ENCODE data around the gene HOXA13.

The HOXA13 gene

GRCh38 chr7:27237735-27238334 is 37.9 kb upstream of the HOXA13 start:
- in situ Hi-C loops (cut with HindIII; ENCODE audit: low sequenced_read_pairs): no loop called here

GRCh38 chr7:27235387-27236311 is 35.8 kb upstream of the HOXA13 start:
- in situ Hi-C loops (cut with HindIII; ENCODE audit: low sequenced_read_pairs): no loop called here

- in situ Hi-C loops (cut with HindIII; ENCODE audit: low sequenced_read_pairs): no loop called here
These were observed 29.6 kb upstream of the HOXA13 start for GRCh38 chr7:27229448-27229847.

GRCh38 chr7:27224983-27225934 is 25.4 kb upstream of the HOXA13 start:
- in situ Hi-C loops (cut with HindIII; ENCODE audit: low sequenced_read_pairs): loop anchor here (25.0 kb wide), 3 partner anchors 312 to 787 kb away; no protein-coding TSS in a partner anchor

- in situ Hi-C loops (cut with HindIII; ENCODE audit: low sequenced_read_pairs): loop anchor here (25.0 kb wide), 3 partner anchors 313 to 788 kb away; no protein-coding TSS in a partner anchor
These were observed 24.2 kb upstream of the HOXA13 start for GRCh38 chr7:27223941-27224575.

GRCh38 chr7:27221201-27221797 is 21.4 kb upstream of the HOXA13 start:
- in situ Hi-C loops (cut with HindIII; ENCODE audit: low sequenced_read_pairs): loop anchor here (25.0 kb wide), 3 partner anchors 316 to 791 kb away; no protein-coding TSS in a partner anchor

- in situ Hi-C loops (cut with HindIII; ENCODE audit: low sequenced_read_pairs): loop anchor here (25.0 kb wide), 3 partner anchors 317 to 792 kb away; no protein-coding TSS in a partner anchor
These were observed 20.6 kb upstream of the HOXA13 start for GRCh38 chr7:27220440-27220955.

- in situ Hi-C loops (cut with HindIII; ENCODE audit: low sequenced_read_pairs): loop anchor here (25.0 kb wide), 3 partner anchors 317 to 792 kb away; no protein-coding TSS in a partner anchor
These were observed 19.9 kb upstream of the HOXA13 start for GRCh38 chr7:27219821-27220220.

- in situ Hi-C loops (cut with HindIII; ENCODE audit: low sequenced_read_pairs): loop anchor here (25.0 kb wide), 3 partner anchors 319 to 794 kb away; no protein-coding TSS in a partner anchor
These were observed 18.1 kb upstream of the HOXA13 start for GRCh38 chr7:27217951-27218350.

- in situ Hi-C loops (cut with HindIII; ENCODE audit: low sequenced_read_pairs): loop anchor here (25.0 kb wide), 3 partner anchors 322 to 797 kb away; no protein-coding TSS in a partner anchor
These were observed 15.5 kb upstream of the HOXA13 start for GRCh38 chr7:27215356-27215755.

- in situ Hi-C loops (cut with HindIII; ENCODE audit: low sequenced_read_pairs): loop anchor here (25.0 kb wide), 3 partner anchors 323 to 798 kb away; no protein-coding TSS in a partner anchor
These were observed 14.5 kb upstream of the HOXA13 start for GRCh38 chr7:27214239-27214950.

- in situ Hi-C loops (cut with HindIII; ENCODE audit: low sequenced_read_pairs): loop anchor here (25.0 kb wide), 3 partner anchors 324 to 799 kb away; no protein-coding TSS in a partner anchor
These were observed 13.7 kb upstream of the HOXA13 start for GRCh38 chr7:27213433-27214238.

- in situ Hi-C loops (cut with HindIII; ENCODE audit: low sequenced_read_pairs): loop anchor here (25.0 kb wide), 3 partner anchors 325 to 800 kb away; no protein-coding TSS in a partner anchor
These were observed 12.9 kb upstream of the HOXA13 start for GRCh38 chr7:27212497-27213432.

- in situ Hi-C loops (cut with HindIII; ENCODE audit: low sequenced_read_pairs): loop anchor here (25.0 kb wide), 3 partner anchors 326 to 801 kb away; no protein-coding TSS in a partner anchor
These were observed 11.9 kb upstream of the HOXA13 start for GRCh38 chr7:27211764-27212204.

- in situ Hi-C loops (cut with HindIII; ENCODE audit: low sequenced_read_pairs): loop anchor here (25.0 kb wide), 3 partner anchors 326 to 801 kb away; no protein-coding TSS in a partner anchor
These were observed 11.2 kb upstream of the HOXA13 start for GRCh38 chr7:27211084-27211446.

GRCh38 chr7:27210441-27211083 is 10.7 kb upstream of the HOXA13 start:
- in situ Hi-C loops (cut with HindIII; ENCODE audit: low sequenced_read_pairs): loop anchor here (25.0 kb wide), 3 partner anchors 327 to 802 kb away; no protein-coding TSS in a partner anchor

All from DLD1 (cell line).